ENCODE measurements around the gene PITPNM3.

The PITPNM3 gene

DNA sequence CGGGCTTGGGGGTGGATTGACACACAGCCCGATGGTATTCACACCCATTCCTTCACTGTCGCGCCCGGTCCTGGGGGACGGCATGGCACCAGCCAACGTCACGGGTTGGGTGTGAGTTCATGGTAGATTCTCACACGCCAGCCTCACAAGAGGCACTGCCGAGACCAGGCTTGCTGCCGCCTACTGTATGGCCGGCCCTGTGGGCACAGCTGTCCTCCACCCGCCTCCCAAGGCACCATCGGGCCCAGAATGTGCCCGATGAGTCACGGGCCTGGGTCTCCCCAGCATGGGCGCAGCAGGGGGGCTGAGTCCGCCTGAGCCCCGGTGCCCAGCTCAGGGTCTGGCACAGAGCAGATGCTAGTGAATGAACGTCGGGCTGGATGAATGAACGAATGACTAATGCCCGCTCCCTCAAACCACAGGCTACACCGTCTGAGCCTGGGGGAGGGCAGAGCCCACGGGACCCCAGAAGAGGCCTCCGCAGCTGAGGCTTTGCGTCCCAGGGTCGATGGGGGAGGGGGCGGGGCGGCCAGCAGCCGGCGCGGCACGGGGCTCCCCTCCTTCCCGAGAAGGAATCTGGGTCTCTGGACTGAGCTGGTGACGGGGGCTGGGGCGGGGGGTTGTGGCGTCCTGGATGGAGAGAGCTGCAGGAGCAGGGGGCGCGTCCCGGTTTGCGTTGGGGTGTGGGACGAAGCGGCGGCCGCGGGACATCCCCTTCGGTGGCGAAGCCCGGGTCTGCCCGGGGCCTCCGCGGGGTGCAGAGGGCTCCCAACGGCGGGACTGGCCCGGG, 829 bp downstream of the PITPNM3 start:
- no peak for DNase-seq
- in situ Hi-C loops (cut with MboI; ENCODE audit: low pct_unique_long_range_greater_than_20kb, low sequenced_read_pairs), result no loop called here

GRCh38 chr17:6554871-6555330, 1.5 kb downstream of the PITPNM3 start:
- DNase-seq, result no peak
- in situ Hi-C loops (cut with MboI; ENCODE audit: low pct_unique_long_range_greater_than_20kb, low sequenced_read_pairs), result no loop called here

DNA sequence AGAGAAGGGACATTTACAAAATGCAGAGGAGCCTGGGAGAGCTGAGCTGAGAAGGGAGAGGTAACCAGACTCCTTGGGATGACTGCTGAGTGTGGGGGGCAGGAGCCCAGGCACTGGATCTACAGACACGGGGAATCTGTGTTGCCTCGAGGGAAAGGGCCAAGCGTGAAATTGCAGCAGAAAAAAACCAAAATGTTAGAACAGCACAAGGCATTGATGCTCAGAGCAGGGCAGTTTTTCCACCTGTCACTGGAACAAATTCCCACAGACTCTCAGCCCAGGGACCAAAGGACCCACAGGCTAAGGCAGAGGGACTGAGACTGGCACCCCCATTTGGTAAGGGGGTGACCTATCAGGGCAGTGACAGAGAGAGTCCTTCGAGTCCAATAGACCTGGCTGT, 2.0 kb downstream of the PITPNM3 start:
- in situ Hi-C loops (cut with MboI; ENCODE audit: low pct_unique_long_range_greater_than_20kb, low sequenced_read_pairs), result no loop called here
- DNase-seq, result no peak

- no peak for DNase-seq
- in situ Hi-C loops (cut with MboI; ENCODE audit: low pct_unique_long_range_greater_than_20kb, low sequenced_read_pairs), result no loop called here
Measured at GRCh38 chr17:6551869-6552531, 4.4 kb downstream of the PITPNM3 start.

- in situ Hi-C loops (cut with MboI; ENCODE audit: low pct_unique_long_range_greater_than_20kb, low sequenced_read_pairs), result no loop called here
- DNase-seq, result no peak
Measured at GRCh38 chr17:6551356-6551755, 5.0 kb downstream of the PITPNM3 start.

- in situ Hi-C loops (cut with MboI; ENCODE audit: low pct_unique_long_range_greater_than_20kb, low sequenced_read_pairs), result no loop called here
- no peak for DNase-seq
Measured at GRCh38 chr17:6549384-6550036, 6.8 kb downstream of the PITPNM3 start.

- in situ Hi-C loops (cut with MboI; ENCODE audit: low pct_unique_long_range_greater_than_20kb, low sequenced_read_pairs), result no loop called here
- DNase-seq, result no peak
Measured at GRCh38 chr17:6548578-6549330, 7.6 kb downstream of the PITPNM3 start.

DNA sequence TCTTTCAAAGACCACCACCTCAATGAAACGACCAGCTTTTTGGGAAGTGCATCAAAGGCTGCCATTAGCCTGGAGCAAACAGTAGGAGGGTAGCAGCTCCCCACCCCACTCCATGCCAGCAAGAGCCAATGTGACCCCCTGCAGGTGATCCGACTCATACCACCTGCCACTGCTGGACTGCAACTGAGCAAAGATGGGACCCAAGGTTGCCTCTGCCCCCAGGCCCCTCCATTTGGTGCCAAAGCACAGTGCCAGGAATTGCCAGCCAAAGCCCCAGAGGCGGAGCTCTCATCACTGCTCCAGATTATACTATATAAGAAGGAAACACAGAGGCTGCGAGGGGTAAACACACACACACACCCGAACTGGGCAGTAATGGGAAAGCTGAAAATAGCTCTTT, 8.3 kb downstream of the PITPNM3 start:
- no peak for DNase-seq
- in situ Hi-C loops (cut with MboI; ENCODE audit: low pct_unique_long_range_greater_than_20kb, low sequenced_read_pairs), result no loop called here

DNA sequence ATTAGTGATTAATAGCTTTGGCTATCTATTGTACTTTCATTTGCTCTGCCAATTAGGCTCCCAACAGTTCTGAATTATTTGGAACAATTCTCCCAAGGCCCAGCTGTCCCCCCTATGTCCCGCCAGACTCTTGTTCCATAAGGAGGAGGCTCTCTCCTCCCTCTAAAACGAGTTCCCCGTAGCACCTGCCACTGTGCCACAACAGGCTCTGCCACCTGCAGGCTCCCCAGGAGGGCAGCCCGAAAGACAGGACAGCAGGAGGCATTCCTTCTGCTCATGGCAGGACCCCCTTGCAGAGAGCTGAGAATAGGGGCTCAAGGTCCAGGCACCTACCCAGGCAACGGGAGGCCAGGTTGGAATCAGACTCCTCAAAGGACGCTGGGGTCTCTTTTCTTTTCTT, 9.0 kb downstream of the PITPNM3 start:
- in situ Hi-C loops (cut with MboI; ENCODE audit: low pct_unique_long_range_greater_than_20kb, low sequenced_read_pairs), result no loop called here
- no peak for DNase-seq

DNA sequence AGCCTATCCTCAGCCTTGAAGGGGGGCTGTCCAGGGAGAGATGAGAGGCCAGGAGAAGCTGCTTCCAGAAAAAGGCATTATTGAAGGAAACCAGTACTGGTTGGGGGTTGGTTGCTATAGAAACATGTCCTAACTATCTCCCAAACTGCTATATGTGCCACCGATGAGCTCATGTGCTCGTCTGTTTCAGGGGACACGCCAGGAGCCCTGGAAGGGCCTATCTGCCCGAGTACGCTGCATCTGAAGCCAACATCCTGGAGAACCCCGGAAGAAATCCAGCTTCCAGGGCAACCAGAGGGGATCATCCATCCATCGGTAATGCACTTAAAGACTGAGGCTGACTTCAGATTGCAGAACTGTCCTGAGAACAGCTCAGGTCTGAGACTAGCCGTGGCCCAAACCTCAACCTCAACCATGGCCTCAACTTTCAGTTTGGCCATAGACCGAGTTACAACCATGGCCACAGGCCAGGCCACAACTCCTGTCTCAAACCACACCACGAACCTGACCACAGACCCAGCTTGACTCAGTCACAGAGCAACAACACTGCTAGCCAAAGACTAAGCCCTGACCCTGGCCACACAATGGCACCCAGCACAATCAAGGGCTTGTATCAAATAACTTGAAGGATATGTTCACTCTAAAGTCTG, 10.2 kb downstream of the PITPNM3 start:
- DNase-seq, result no peak
- in situ Hi-C loops (cut with MboI; ENCODE audit: low pct_unique_long_range_greater_than_20kb, low sequenced_read_pairs), result no loop called here

- no peak for DNase-seq
- in situ Hi-C loops (cut with MboI; ENCODE audit: low pct_unique_long_range_greater_than_20kb, low sequenced_read_pairs), result no loop called here
Measured at GRCh38 chr17:6545291-6545690, 11.1 kb downstream of the PITPNM3 start.

- no peak for DNase-seq
- in situ Hi-C loops (cut with MboI; ENCODE audit: low pct_unique_long_range_greater_than_20kb, low sequenced_read_pairs), result no loop called here
Measured at GRCh38 chr17:6544011-6544370, 12.4 kb downstream of the PITPNM3 start.

GRCh38 chr17:6543079-6544010, 13.0 kb downstream of the PITPNM3 start:
- in situ Hi-C loops (cut with MboI; ENCODE audit: low pct_unique_long_range_greater_than_20kb, low sequenced_read_pairs), result no loop called here
- DNase-seq, result no peak

GRCh38 chr17:6542577-6542976, 13.8 kb downstream of the PITPNM3 start:
- in situ Hi-C loops (cut with MboI; ENCODE audit: low pct_unique_long_range_greater_than_20kb, low sequenced_read_pairs), result no loop called here

DNA sequence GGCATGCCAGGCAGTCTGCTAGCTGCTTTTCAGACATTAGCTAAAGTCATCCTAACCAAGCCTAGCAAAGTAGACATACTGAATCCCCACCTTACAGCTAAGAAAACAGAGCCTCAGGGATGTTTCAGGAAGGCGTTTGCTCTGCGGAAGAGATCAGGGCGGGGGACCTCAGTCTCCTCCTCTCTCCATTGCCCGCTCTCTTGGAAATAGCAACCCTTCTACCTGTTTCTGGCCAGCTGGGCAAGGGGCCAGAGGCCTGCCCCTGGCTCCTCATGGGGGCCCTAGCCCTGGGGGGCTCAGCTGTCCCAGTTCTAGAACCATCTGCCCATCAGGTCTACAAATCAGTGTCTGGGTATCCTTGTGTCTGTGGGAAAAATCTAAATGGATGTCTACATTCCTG, 14.5 kb downstream of the PITPNM3 start:
- in situ Hi-C loops (cut with MboI; ENCODE audit: low pct_unique_long_range_greater_than_20kb, low sequenced_read_pairs), result no loop called here
- DNase-seq, result no peak

More at GRCh38 chr17:6542577-6542976, 13.8 kb downstream of the PITPNM3 start:
- DNase-seq, result no peak

GRCh38 chr17:6539871-6540270, 16.5 kb downstream of the PITPNM3 start:
- no peak for DNase-seq
- in situ Hi-C loops (cut with MboI; ENCODE audit: low pct_unique_long_range_greater_than_20kb, low sequenced_read_pairs), result no loop called here

GRCh38 chr17:6536566-6537065, 19.7 kb downstream of the PITPNM3 start:
- no peak for DNase-seq
- in situ Hi-C loops (cut with MboI; ENCODE audit: low pct_unique_long_range_greater_than_20kb, low sequenced_read_pairs), result no loop called here

- DNase-seq, result no peak
- in situ Hi-C loops (cut with MboI; ENCODE audit: low pct_unique_long_range_greater_than_20kb, low sequenced_read_pairs), result no loop called here
Measured at GRCh38 chr17:6536053-6536452, 20.3 kb downstream of the PITPNM3 start.

All from KBM-7 (cell line).